Tongue (tissue), 2 donors: ENCODE data around the gene KRT7. TPM values are rescaled to one million over a fixed set of nuclear protein-coding genes. Genes with fewer than 3 reads are reported as not detected.
"Not testable (repeated sequence)": the region's sequence is repeated elsewhere in the genome, so short reads cannot be mapped to it uniquely, and the experiment has no call there.

Experiments used
- DNase-seq: peaks from one replicate; pipeline ENCODE4 v3.0.0-alpha.2; 2015
- total RNA-seq: library from RNA; depleted of rRNA; stranded (reverse); fragments of >200 nt; gene quantifications from one replicate; pipeline ENCODE4 v1.2.3, GENCODE V29; 2014

KRT7 gene
- total RNA-seq, 1 donor from 2014 or later, result 27.1 TPM

- DNase-seq, result no peak
Measured at GRCh38 chr12:52229836-52230343, 3.2 kb upstream of the KRT7 start.

- DNase-seq, result no peak
Measured at GRCh38 chr12:52230364-52231281, 2.4 kb upstream of the KRT7 start.

GRCh38 chr12:52231305-52232202, 1.5 kb upstream of the KRT7 start:
- DNase-seq, result no peak

- DNase-seq, result no peak
Measured at GRCh38 chr12:52232203-52232673, 805 bp upstream of the KRT7 start.

GRCh38 chr12:52233462-52234207, 592 bp downstream of the KRT7 start:
- DNase-seq, result no peak

- no peak for DNase-seq
Measured at GRCh38 chr12:52234223-52234810, 1.3 kb downstream of the KRT7 start.

- DNase-seq, result no peak
Measured at GRCh38 chr12:52235001-52235764, 2.1 kb downstream of the KRT7 start.

- no peak for DNase-seq
Measured at GRCh38 chr12:52235822-52236361, 2.8 kb downstream of the KRT7 start.

- no peak for DNase-seq
Measured at GRCh38 chr12:52236386-52237050, 3.5 kb downstream of the KRT7 start.

- DNase-seq, result no peak
Measured at GRCh38 chr12:52238207-52238840, 5.3 kb downstream of the KRT7 start.

- no peak for DNase-seq
Measured at GRCh38 chr12:52238916-52239646, 6.0 kb downstream of the KRT7 start.

GRCh38 chr12:52239767-52240166, 6.7 kb downstream of the KRT7 start:
- no peak for DNase-seq

GRCh38 chr12:52240247-52240646, 7.2 kb downstream of the KRT7 start:
- DNase-seq, result not testable (repeated sequence)

GRCh38 chr12:52241205-52241842, 8.3 kb downstream of the KRT7 start:
- no peak for DNase-seq

- DNase-seq, result no peak
Measured at GRCh38 chr12:52242442-52243258, 9.6 kb downstream of the KRT7 start.

- DNase-seq, result no peak
Measured at GRCh38 chr12:52243259-52243855, 10.3 kb downstream of the KRT7 start.
